NT2/D1 (cell line): ENCODE data around the gene BICRAL.
"Not testable (repeated sequence)": the region's sequence is repeated elsewhere in the genome, so short reads cannot be mapped to it uniquely, and the experiment has no call there.

Experiments used
- DNase-seq: peaks from one replicate; pipeline ENCODE4 v3.0.0-alpha.2; 2011; ENCODE audit warnings: low read depth, low spot score
- H3K27me3 ChIP-seq: 2 replicates; pipeline ENCODE4 v1.6.0; 2011; ENCODE audit warnings: mild to moderate bottlenecking; ENCODE audit not compliant: insufficient read length, insufficient read depth
- H3K36me3 ChIP-seq: 2 replicates; pipeline ENCODE4 v1.6.1; 2011; ENCODE audit warnings: mild to moderate bottlenecking, low read length, mixed read lengths; ENCODE audit not compliant: insufficient read depth, insufficient read length
- H3K4me1 ChIP-seq: 2 replicates; pipeline ENCODE4 v1.5.1; 2011; ENCODE audit not compliant: insufficient read depth, insufficient read length
- H3K4me3 ChIP-seq: 2 replicates; pipeline ENCODE4 v1.5.1; 2011; ENCODE audit warnings: low read depth; ENCODE audit not compliant: insufficient read length
- H3K9ac ChIP-seq: 2 replicates; pipeline ENCODE4 v1.6.0; 2011; ENCODE audit warnings: low read depth; ENCODE audit not compliant: insufficient read length
- H3K9me3 ChIP-seq: 2 replicates; pipeline ENCODE4 v1.5.1; 2011; ENCODE audit warnings: mild to moderate bottlenecking, low read length; ENCODE audit not compliant: insufficient read depth
- SUZ12 ChIP-seq: IDR thresholded peaks from 2 replicates; pipeline ENCODE4 v1.6.1; 2011; ENCODE audit not compliant: insufficient read length, insufficient read depth; ENCODE audit errors: extremely low read depth
- YY1 ChIP-seq: IDR thresholded peaks from 2 replicates; pipeline ENCODE4 v1.6.1; 2011; ENCODE audit not compliant: insufficient read length, insufficient read depth
- ZNF274 ChIP-seq: IDR thresholded peaks from 2 replicates; pipeline ENCODE4 v1.6.1; 2011; ENCODE audit warnings: mild to moderate bottlenecking, low read depth, low read length

The BICRAL gene

GRCh38 chr6:42769051-42769450 is 12.8 kb upstream of the BICRAL start:
- Histone ChIP-seq H3K4me1 (peaks cover 7% of the 10 kb centered on the region), H3K36me3 (no peaks in the 10 kb centered on the region), H3K4me3 (no peak overlapping the region), H3K9me3 (no peaks in the 10 kb centered on the region), H3K27me3 (no peaks in the 10 kb centered on the region), H3K9ac (no peak overlapping the region)
- TF ChIP-seq ZNF274 (no peak), SUZ12 (no peak), YY1 (no peak)
- no peak for DNase-seq

GRCh38 chr6:42769836-42770235 is 12.0 kb upstream of the BICRAL start:
- no peak for DNase-seq
- TF ChIP-seq SUZ12 (no peak), ZNF274 (no peak), YY1 (no peak)
- no peak overlapping the region for H3K9ac ChIP-seq
- no peak overlapping the region for H3K4me3 ChIP-seq
- H3K9me3 ChIP-seq, result no peaks in the 10 kb centered on the region
- H3K27me3 ChIP-seq, result no peaks in the 10 kb centered on the region
- H3K4me1 ChIP-seq, result peaks cover 7% of the 10 kb centered on the region
- H3K36me3 ChIP-seq, result no peaks in the 10 kb centered on the region

- Histone ChIP-seq H3K4me1 (peaks cover 5% of the 10 kb centered on the region), H3K4me3 (no peak overlapping the region), H3K9me3 (no peaks in the 10 kb centered on the region), H3K27me3 (no peaks in the 10 kb centered on the region), H3K36me3 (no peaks in the 10 kb centered on the region), H3K9ac (no peak overlapping the region)
- no peak for TF ChIP-seq SUZ12
- no peak for TF ChIP-seq YY1
- no peak for TF ChIP-seq ZNF274
- no peak for DNase-seq
Observed at GRCh38 chr6:42771741-42772100, 10.1 kb upstream of the BICRAL start.

- Histone ChIP-seq H3K36me3 (no peaks in the 10 kb centered on the region), H3K4me1 (peaks cover 5% of the 10 kb centered on the region), H3K4me3 (no peak overlapping the region), H3K9me3 (no peaks in the 10 kb centered on the region), H3K9ac (no peak overlapping the region), H3K27me3 (no peaks in the 10 kb centered on the region)
- DNase-seq, result no peak
- TF ChIP-seq ZNF274, result no peak
- TF ChIP-seq SUZ12, result no peak
- TF ChIP-seq YY1, result no peak
Observed at GRCh38 chr6:42774201-42774600, 7.7 kb upstream of the BICRAL start.

- DNase-seq, H3K9me3 ChIP-seq, H3K36me3 ChIP-seq, H3K9ac ChIP-seq, H3K4me1 ChIP-seq, H3K4me3 ChIP-seq, H3K27me3 ChIP-seq: not testable (repeated sequence)
Observed at GRCh38 chr6:42774821-42775487, 6.9 kb upstream of the BICRAL start.

GRCh38 chr6:42777126-42777822 is 4.6 kb upstream of the BICRAL start:
- H3K36me3 ChIP-seq, result no peaks in the 10 kb centered on the region
- no peak overlapping the region for H3K4me3 ChIP-seq
- no peaks in the 10 kb centered on the region for H3K9me3 ChIP-seq
- no peak overlapping the region for H3K9ac ChIP-seq
- H3K27me3 ChIP-seq, result no peaks in the 10 kb centered on the region
- peaks cover 5% of the 10 kb centered on the region for H3K4me1 ChIP-seq
- DNase-seq, result no peak
- TF ChIP-seq SUZ12 (no peak), ZNF274 (no peak), YY1 (no peak)

- no peaks in the 10 kb centered on the region for H3K9me3 ChIP-seq
- no peak for TF ChIP-seq ZNF274
- TF ChIP-seq SUZ12, result no peak
- no peak for TF ChIP-seq YY1
- no peaks in the 10 kb centered on the region for H3K27me3 ChIP-seq
- no peak for DNase-seq
- no peak overlapping the region for H3K9ac ChIP-seq
- no peaks in the 10 kb centered on the region for H3K36me3 ChIP-seq
- no peak overlapping the region for H3K4me3 ChIP-seq
- H3K4me1 ChIP-seq, result no peaks in the 10 kb centered on the region
Observed at GRCh38 chr6:42778122-42778521, 3.7 kb upstream of the BICRAL start.

GRCh38 chr6:42779521-42779920 is 2.3 kb upstream of the BICRAL start:
- H3K9me3 ChIP-seq, result no peaks in the 10 kb centered on the region
- no peaks in the 10 kb centered on the region for H3K36me3 ChIP-seq
- no peaks in the 10 kb centered on the region for H3K27me3 ChIP-seq
- no peak for DNase-seq
- H3K9ac ChIP-seq, result no peak overlapping the region
- H3K4me1 ChIP-seq, result no peaks in the 10 kb centered on the region
- no peak overlapping the region for H3K4me3 ChIP-seq
- TF ChIP-seq YY1, result no peak
- TF ChIP-seq ZNF274, result no peak
- TF ChIP-seq SUZ12, result no peak
